Peyer's patch (tissue), 4 donors: ENCODE results near the gene MISP3. TPM values are rescaled to one million over a fixed set of nuclear protein-coding genes. Genes with fewer than 3 reads are reported as not detected.

ENCODE experiments used
- DNase-seq, 3 donors: peaks; one replicate each; pipeline ENCODE4 v3.0.0-alpha.2; 2017 to 2019
- H3K27ac ChIP-seq, 4 donors: fragments of 200-600 bp; sonication (generic); one replicate each; pipeline ENCODE4 v1.5.1; 2016 to 2019
- H3K27me3 ChIP-seq, 2 donors: fragments of 200-600 bp; sonication (generic); one replicate each; pipeline ENCODE4 v1.5.1; 2019
- H3K36me3 ChIP-seq, 3 donors: fragments of 200-600 bp; sonication (generic); one replicate each; pipeline ENCODE4 v1.5.1; 2016 to 2019
- H3K4me1 ChIP-seq, 4 donors: fragments of 200-600 bp; sonication (generic); one replicate each; pipeline ENCODE4 v1.5.1; 2016 to 2019
- H3K4me3 ChIP-seq, 4 donors: fragments of 200-600 bp; sonication (generic); 1 replicate in 3 of 4; 2 replicates in 1 of 4; pipeline ENCODE4 v1.5.1; 2016 to 2019; ENCODE audit warnings: mild to moderate bottlenecking in 1 of 4
- H3K9me3 ChIP-seq, 4 donors: fragments of 200-600 bp; sonication (generic); one replicate each; pipeline ENCODE4 v1.5.1; 2016 to 2019; ENCODE audit warnings: mild to moderate bottlenecking in 1 of 4
- POLR2A ChIP-seq, 2 donors: fragments of 450-650 bp; IDR thresholded peaks; one replicate each; pipeline ENCODE4 v1.5.1; 2017; ENCODE audit warnings: antibody characterized with exemption in 2 of 2, mild to moderate bottlenecking in 2 of 2, moderate library complexity in 2 of 2
- total RNA-seq, 4 donors: library from RNA; depleted of rRNA; stranded (reverse); fragments of >200 nt; gene quantifications; one replicate each; pipeline ENCODE4 v1.1.0, GENCODE V29; 2016
- TF ChIP-seq, protein P1 (sequence below), 6 experiments: fragments of 450-650 bp in 4 of 6; fragments of 200-600 bp in 2 of 6; sonication (generic) in 1 of 6; IDR thresholded peaks; one replicate each; pipeline ENCODE4 v1.5.1; 2017 to 2019; ENCODE audit warnings: antibody characterized with exemption in 6 of 6, mild to moderate bottlenecking in 3 of 6, moderate library complexity in 1 of 6

The MISP3 gene
- total RNA-seq, 4 donors from 2014 or later: 25.6 to 58.5 (median 40.7) TPM

DNA sequence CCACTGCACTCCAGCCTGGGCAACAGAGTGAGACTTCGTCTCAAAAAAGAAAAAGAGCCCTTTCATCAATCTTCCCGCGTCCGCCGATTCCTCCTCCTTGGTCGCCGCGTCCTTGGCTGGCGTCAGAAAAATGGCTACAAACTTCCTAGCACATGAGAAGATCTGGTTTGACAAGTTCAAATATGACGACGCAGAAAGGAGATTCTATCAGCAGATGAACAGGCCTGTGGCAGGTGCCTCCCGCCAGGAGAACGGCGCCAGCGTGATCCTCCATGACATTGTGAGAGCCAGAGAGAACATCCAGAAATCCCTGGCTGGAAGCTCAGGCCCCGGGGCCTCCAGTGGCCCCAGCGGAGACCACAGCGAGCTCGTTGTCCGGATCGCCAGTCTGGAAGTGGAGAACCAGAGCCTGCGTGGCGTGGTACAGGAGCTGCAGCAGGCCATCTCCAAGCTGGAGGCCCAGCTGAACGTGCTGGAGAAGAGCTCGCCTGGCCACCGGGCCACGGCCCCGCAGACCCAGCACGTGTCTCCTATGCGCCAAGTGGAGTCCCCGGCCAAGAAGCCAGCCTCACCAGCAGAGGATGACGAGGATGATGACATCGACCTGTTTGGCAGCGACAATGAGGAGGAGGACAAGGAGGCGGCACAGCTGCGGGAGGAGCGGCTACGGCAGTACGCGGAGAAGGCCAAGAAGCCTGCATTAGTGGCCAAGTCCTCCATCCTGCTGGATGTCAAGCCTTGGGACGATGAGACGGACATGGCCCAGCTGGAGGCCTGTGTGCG is 2.1 kb upstream of the MISP3 start:
- peaks cover 0 to 28% (median 14%) of the 10 kb centered on the region in 4 donors for H3K4me1 ChIP-seq
- H3K36me3 ChIP-seq: no peaks in the 10 kb centered on the region
- no peak overlapping the region for H3K27ac ChIP-seq

DNA sequence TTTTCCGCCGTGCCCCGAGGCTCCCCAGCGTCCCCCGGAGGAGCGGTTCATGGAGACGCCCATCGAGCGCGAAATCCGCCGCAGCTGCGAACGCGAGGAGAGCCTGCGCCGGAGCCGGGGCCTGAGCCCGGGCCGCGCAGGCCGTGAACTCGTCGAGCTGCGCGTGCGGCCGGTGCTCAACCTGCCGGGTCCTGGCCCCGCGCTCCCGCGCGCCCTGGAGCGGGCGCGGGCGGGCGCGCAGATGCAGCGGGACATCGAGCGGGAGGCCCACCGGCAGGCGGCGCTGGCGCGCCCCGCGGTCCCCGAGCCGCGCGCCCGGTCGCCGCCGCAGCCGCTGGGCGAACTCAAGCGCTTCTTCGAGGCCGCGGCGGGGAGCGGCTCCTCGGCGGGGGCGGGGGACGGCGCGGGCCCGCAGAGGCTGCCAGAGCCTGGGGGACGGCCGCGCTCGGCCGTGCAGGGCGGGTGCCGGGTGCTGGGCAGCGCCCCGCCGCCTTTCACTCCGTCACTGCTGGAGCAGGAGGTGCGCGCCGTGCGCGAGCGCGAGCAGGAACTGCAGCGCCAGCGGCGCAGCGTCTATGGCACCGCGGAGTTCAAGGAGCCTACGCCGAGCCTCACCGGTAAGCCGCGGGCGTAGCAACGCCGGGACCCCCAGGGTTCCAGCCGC is 807 bp downstream of the MISP3 start:
- no peaks in the 10 kb centered on the region for H3K27me3 ChIP-seq
- H3K9me3 ChIP-seq: no peaks in the 10 kb centered on the region
- H3K27ac ChIP-seq: peak overlapping the region; percentile 77 to 99 (median 90)
- peaks cover 0 to 30% (median 17%) of the 10 kb centered on the region in 4 donors for H3K4me1 ChIP-seq
- TF ChIP-seq, protein P1, sequence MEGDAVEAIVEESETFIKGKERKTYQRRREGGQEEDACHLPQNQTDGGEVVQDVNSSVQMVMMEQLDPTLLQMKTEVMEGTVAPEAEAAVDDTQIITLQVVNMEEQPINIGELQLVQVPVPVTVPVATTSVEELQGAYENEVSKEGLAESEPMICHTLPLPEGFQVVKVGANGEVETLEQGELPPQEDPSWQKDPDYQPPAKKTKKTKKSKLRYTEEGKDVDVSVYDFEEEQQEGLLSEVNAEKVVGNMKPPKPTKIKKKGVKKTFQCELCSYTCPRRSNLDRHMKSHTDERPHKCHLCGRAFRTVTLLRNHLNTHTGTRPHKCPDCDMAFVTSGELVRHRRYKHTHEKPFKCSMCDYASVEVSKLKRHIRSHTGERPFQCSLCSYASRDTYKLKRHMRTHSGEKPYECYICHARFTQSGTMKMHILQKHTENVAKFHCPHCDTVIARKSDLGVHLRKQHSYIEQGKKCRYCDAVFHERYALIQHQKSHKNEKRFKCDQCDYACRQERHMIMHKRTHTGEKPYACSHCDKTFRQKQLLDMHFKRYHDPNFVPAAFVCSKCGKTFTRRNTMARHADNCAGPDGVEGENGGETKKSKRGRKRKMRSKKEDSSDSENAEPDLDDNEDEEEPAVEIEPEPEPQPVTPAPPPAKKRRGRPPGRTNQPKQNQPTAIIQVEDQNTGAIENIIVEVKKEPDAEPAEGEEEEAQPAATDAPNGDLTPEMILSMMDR (IDR thresholded peaks at IDR 0.05): peak; percentile 18 to 97 (median 72)
- peak; percentile 33 to 66 for TF ChIP-seq POLR2A (IDR thresholded peaks at IDR 0.05)
- H3K4me3 ChIP-seq: peak overlapping the region; percentile 52 to 89 (median 79)
- no peaks in the 10 kb centered on the region for H3K36me3 ChIP-seq
- DNase-seq: peak; percentile 62 to 86 (median 83)

More for the DNA sequence above, 2.1 kb upstream of the MISP3 start:
- DNase-seq: peak in 1 of 3 donors; percentile 47
- TF ChIP-seq POLR2A (IDR thresholded peaks at IDR 0.05): no peak
- TF ChIP-seq, protein P1 (IDR thresholded peaks at IDR 0.05): no peak
- Histone ChIP-seq H3K9me3 (no peaks in the 10 kb centered on the region), H3K4me3 (no peak overlapping the region), H3K27me3 (no peaks in the 10 kb centered on the region)

DNA sequence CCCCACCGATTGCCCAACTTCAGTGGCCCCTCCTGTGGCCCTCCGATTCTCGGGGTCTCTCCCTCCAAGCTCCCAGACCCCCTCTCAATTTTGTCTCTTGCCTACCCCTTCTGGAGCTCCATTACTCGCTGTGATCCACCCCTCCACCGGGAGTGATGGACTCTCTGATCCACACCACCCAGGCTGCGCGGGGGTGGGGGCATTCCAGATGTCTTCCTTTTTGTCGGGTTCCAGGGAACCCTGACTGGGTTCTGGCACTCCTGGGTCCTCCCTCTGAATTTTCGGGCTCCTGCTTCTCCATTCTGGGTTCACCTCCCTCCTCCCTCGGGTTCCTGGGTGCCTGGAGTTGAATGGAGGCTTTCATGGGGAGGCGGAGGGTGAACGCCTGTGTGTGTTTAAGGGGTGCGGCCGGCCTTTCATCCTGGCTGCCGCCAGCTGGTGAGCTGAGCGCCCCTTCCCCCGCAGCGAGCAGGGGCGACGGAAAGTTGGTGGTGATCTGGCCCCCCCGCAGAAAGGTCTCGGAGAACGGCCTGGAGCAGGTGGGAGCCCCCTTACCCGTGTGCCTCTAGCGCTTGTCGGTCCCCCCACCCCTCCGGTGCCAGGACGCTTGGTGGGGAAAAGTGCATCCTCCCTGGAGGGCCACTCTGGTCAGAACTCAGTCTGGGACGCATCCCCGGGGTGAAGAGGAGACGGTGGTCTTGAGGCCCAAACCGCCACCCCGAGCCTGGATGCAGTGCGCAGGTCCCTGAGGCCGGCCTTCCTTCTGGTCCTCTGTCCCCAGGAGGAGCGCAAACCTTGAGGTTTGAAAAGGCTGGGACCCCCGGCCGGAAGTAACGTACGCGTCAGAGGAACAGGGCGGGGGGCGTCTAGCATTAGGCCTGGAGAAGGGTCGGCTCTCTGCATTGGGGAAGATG is 1.6 kb downstream of the MISP3 start:
- H3K27ac ChIP-seq: peak overlapping the region; percentile 77 to 99 (median 90)
- no peaks in the 10 kb centered on the region for H3K27me3 ChIP-seq
- H3K36me3 ChIP-seq: no peaks in the 10 kb centered on the region
- H3K4me3 ChIP-seq: peak overlapping the region; percentile 52 to 89 (median 79)
- H3K4me1 ChIP-seq: peaks cover 0 to 30% (median 17%) of the 10 kb centered on the region in 4 donors
- peak in 2 of 3 donors; percentile 71 to 81 for DNase-seq
- TF ChIP-seq, protein P1 (IDR thresholded peaks at IDR 0.05): peak in 2 of 6 experiments; percentile 2 to 7
- TF ChIP-seq POLR2A (IDR thresholded peaks at IDR 0.05): peak; percentile 3 to 12
- no peaks in the 10 kb centered on the region for H3K9me3 ChIP-seq

DNA sequence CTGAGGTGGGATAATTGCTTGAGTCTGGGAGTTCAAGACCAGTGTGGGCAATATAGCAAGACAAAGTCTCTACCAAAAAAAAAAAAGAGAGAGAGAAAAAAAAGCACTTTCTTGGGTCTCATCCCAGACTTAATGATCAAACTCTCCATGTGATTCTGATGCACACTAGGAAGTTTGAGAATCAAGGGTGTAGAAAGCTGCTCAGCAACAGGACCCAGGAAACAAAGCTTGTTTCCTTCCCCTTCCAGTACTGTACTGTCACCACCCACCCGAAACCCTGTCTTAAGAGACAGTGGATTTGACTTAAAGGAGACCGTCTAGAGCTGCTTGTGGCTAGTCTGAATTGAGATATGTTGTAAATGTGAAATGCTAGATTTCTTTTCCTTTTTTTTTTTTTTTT is 5.8 kb downstream of the MISP3 start:
- Histone ChIP-seq H3K27ac (no peak overlapping the region), H3K9me3 (no peaks in the 10 kb centered on the region)

More for the DNA sequence above, 5.8 kb downstream of the MISP3 start:
- Histone ChIP-seq H3K36me3 (no peaks in the 10 kb centered on the region), H3K4me3 (no peak overlapping the region), H3K4me1 (peaks cover 0 to 36% (median 11%) of the 10 kb centered on the region in 4 donors), H3K27me3 (no peaks in the 10 kb centered on the region)
- TF ChIP-seq, protein P1 (IDR thresholded peaks at IDR 0.05): no peak
- no peak for TF ChIP-seq POLR2A (IDR thresholded peaks at IDR 0.05)
- DNase-seq: no peak
